Measurements from ENCODE around the gene ZNF561.
"Not testable (repeated sequence)": the region's sequence is repeated elsewhere in the genome, so short reads cannot be mapped to it uniquely, and the experiment has no call there.

Gene ZNF561

DNA sequence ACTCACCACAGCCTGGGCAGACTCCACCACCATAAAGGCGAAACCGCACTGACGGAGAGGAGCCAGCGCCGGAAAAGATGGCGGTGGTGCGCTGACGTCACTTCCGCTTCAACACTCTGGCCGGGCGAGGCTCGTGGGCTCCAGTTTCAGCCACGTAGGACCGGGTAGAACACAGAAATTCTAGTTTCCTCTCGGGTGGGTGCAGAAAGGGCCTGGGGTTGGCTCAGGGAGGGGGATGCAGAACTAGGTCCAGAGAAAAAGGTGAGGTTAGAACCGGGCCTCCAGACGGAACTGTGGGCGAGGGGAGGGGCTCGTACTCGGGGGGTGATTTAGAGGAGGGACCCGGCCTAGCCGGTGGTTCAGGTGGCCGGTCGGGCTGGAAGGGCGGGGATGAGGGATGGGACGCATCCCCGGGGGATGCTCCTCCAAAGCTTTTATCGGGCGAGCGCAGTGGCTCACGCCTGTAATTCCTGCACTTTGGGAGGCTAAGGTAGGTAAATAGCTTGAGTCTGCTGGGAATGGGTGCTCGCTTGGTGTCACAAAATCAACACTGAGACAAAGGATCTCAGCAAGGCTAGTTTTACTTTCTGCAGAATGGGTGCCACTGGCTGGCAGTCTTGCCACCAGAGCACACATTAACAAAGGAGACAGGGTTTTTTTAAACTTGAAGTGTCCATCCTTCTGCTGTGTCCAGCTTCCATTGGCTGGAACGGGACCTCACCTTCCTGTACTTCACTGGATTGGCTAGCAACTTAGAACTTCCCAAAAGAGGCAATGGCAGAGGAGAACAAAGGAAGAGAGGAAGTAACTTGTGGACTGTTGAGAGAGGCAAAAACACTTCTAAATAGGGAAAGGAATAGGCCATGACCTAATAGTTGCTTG, at the start of gene ZNF561:
Gene ZNF561, minus strand, starts transcription at position 77 of the 882 bp plus-strand sequence. CDS start 1,776 bp downstream, outside the sequence.
- DNase-seq = peak; percentile 58 to 70

DNA sequence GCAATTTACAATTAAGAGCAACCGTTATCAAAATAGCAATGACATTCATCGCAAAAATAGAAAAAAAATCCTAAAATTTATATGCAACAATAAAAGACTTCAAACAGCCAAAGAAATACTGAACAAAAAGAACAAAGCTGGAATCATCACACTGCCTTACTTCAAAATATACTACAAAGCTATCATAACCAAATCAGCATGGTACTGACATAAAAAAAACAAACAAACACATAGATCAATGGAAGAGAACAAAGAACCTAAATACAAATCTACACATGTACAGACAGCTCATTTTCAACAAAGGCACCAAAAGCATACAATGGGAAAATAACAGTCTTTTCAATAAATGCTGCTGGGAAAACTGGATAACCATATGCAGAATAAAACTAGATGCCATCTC, 47.5 kb upstream of the ZNF561 start:
- DNase-seq = no peak

DNA sequence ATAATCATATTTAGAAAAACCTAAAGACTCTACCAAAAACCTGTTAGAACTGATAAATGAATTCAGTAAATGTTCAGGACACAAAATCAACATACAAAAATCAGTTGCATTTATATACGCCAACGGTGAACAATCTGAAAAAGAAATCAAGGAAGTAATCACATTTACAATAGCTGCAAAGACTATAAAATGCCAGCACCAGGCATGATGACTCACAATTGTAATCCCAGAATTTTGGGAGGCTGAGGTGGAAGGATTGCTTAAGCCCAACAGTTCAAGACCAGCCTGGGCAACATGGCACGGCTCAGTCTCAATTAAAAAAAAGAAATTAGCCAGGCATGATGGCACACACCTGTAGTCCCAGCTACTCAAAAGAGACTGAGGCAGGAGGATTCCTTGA, 46.9 kb upstream of the ZNF561 start:
- DNase-seq = no peak

DNA sequence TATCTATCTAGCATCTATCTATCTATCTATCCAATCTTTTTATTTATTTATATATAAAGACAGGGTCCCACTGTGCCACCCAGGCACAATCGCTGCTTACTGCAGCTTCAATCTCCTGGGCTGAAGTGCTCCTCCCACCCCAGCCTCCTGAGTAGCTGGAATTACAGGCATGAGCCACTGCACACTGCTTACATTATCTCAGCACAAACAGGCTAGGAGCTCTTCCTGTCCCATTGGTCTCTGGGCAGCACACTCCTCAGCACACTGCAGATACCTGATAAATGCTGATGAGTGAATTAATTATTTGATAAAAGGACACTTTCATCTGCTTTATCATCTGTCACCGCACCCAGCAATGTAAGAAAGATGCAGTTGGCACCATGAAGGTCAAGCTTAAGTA, 37.7 kb upstream of the ZNF561 start:
- no peak for DNase-seq

DNA sequence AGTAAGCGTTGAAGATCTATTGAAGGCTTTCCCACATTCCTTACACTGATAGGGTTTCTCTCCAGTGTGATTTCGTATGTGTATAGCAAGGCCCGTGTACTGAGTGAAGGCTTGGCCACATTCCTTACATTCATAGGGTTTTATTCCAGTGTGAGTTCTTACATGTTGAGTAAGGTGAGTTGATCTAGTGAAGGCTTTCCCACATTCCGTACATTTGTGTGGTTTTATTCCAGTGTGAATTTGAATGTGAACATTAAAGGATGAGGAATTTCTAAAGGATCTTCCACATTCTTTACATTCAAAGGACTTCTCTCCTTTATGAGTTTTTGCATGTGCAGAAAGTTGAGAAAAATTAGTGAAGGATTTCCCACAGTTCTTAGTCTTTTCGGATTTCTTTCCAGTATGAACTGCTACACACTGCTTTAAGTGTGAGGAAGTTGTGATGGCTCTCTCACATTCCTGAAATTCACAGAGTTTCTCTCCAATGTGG, 32.1 kb upstream of the ZNF561 start:
- DNase-seq = not testable (repeated sequence)

DNA sequence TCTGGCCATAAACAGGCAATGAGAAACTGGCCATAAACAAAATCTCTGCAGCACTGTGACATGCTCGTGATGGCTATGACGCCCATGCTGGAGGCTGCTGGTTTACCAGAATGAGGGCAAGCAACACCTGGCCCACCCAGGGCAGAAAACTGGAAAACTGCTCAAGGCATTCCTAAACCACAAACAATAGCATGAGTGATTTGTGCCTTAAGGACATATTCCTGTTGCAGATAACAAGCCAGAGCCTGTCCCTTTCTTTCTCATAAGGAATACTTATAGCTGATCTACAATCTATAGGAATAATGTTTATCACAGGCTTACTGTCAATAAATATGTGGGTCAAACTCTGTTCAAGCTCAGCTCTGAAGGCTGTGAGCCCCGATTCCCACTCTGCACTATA, 30.4 kb upstream of the ZNF561 start:
- not testable (repeated sequence) for DNase-seq

DNA sequence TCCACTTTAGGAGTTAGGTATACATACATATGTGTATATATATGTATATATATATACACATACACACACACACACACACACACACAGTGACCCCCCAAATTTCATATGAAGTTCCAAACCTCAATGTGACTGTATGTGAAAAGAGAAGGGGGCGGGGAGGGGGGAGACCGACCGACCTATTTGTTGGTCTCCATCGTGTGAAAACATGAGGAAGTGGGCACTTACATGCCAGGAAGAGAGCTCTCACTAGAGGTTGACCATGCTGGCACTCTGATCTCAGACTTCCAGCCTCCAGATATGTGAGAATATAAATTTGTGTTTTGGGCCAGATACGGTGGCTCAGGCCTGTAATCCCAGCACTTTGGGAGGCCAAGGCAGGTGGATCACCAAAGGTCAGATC, 29.3 kb upstream of the ZNF561 start:
- no peak for DNase-seq

DNA sequence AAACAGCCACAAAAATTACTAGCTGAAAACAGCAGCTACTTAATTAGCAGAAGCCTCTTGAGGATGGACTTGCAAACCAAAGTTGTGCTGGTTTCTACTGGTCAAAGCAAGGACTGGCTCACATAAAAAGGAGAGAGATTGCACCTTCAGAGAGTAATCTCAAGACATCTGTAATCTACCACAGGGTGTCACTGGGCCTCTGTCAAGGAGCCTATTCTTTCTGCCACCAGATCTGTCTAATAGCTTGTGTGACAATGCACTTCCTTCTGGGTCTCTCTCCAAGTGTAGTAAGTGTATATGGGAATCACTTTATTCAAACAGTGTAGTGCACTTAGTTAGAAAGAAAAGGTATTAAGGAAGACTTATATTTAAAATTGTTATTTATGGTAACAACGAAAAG, 24.4 kb upstream of the ZNF561 start:
- no peak for DNase-seq

DNA sequence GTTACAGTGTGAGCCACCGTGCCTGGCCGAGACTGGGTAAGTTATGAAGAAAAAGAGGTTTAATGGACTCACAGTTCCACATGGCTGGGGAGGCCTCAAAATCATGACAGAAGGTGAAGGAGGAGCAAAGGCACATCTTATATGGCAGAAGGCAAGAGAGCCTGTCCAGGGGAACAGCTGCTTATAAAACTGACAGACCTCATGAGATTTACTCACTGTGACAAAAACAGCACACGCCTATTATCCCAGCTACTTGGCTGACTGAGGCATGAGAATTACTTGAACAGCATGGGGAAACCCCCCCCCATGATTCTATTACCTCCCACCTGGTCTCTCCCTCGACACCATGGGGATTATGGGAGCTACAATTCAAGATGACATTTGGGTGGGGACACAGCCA, 23.4 kb upstream of the ZNF561 start:
- DNase-seq = no peak

DNA sequence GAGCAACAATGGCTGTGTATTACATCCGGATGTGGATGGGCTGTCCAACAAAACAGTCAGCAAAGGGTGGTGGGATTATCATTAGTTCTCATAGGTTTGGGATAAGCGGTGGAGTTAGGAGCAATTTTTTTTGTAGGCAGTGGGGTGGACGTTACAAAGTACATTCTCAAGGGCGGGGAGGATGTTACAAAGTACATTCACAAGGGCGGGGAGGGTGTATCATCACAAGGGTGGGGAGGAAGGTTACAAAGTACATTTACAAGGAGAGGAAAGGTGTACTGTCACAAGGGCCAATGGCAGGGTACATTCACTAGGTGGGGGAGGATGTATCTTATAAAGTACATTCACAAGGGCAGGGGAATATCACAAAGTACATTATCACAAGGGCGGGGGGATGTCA, 20.8 kb upstream of the ZNF561 start:
- DNase-seq = no peak

DNA sequence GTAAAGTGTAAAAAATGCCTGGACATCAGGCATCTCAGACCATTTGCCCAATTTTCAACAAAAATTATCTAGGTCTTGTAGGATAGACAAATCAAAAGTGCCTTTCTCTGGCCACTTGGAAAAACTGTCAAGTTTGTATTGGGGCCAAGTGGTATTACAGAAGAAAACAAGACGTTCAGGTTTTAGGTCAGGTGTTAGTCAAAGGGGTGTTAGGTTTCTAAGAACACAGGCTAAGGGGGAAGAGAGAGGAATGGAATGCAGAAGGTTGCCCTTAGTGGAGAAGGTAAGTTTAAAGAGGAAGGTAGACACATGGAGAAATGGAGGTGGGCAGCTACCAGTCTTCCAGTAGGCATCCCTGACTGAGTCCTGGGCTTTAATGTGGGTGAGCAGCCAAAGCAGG, 19.9 kb upstream of the ZNF561 start:
- DNase-seq = no peak

DNA sequence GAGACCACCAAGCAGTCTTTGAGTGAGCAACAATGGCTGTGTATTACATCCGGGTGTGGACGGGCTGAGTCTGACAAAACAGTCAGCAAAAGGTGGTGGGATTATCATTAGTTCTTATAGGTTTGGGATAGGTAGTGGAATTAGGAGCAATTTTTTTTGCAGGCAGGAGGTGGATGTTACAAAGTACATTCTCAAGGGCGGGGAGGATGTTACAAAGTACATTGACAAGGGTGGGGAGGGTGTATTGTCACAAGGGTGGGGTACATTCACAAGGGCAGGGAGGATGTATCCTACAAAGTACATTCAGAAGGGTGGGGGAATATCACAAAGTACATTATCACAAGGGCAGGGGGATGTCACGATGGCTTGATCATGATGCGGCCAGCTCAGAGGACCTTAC, 15.0 kb upstream of the ZNF561 start:
- no peak for DNase-seq

DNA sequence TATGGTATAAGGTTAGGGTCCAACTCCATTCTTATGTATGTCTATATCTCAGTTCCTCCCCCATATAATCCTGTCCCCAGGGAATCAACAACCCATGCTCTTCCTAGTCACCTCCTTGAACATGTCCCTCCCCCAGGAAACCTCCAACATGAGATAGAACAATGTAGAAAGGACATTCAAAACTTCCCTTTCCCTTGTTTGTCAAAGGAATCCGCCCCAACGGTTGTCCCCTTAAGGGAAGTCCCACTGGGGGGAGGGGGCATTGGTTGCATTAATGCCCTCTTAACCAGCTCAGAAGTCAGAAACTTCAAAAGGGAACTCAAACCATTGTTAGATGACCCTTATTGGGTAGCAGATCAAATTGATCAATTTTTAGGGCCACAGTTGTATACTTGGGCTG, 6.8 kb upstream of the ZNF561 start:
- no peak for DNase-seq

DNA sequence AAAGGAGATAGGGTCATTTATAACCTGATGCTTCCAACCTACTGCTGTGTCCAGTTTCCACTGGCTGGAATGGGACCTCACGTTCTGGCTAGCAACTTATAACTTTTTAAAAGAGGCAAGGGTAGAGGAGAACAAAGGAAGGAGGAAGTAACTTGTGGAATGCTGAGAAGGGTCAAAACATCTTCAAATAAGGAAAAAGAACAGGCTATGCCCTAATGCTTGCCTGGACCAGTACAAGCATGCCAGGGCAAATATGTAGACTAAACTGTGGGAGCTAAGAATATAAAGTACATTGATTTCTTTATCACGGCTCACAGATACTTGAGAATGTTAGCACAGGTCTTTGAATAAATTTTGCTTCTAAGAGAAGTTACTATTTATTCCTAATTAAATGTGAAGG, 1.5 kb upstream of the ZNF561 start:
- no peak for DNase-seq

DNA sequence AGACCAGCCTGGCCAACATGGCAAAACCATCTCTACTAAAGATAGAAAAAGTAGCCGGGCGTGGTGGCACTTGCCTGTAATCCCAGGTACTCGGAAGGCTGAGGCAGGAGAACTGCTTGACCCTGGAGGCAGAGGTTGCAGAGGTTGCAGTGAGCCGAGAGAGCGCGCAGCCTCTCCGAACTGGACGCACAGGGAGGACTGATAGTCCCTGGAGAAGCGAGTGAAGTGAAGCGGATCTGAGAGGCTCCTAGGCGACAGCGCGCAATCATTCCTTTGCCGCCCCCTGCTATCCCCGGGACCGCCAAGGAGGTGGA, 233 bp downstream of the ZNF561 start:
- DNase-seq = no peak

DNA sequence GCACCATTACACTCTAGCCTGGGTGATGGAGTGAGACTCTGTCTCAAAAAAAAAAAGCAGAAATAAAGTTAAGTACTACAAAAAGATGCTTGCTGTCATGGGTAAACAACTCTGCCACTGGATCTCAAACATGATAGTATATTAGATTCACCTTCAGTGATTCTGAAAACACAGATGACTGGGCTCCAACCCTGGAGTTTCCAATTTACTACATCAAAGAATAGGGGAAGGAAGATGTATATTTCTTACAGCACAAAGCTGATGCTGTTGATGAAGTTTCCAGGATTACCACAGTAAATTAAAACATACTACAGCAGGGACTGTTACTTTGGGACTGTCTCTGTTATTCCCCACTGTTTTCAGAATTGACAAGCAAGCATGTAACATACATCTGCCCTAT, 5.2 kb downstream of the ZNF561 start:
- DNase-seq = no peak

DNA sequence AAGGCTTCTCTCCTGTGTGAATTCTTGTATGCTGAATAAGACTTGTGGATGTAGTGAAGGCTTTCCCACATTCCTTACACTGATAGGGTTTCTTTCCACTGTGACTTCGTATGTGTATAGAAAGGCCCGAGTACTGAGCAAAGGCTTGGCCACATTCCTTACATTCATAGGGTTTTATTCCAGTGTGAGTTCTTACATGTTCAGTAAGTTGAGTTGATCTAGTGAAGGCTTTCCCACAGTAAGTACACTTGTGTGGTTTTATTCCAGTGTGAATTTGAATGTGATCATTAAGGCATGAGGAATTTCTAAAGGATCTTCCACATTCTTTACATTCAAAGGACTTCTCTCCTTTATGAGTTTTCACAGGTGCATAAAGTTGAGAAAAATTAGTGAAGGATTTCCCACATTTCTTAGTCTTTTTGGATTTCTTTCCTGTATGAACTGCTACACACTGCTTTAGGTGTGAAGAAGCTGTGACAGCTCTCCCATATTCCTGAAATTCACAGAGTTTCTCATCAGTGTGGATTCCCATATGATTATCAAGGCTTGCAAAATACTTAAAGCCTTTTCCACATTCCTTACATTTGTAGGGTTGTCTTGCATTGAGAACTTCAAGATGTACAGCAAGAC, 10.4 kb downstream of the ZNF561 start:
- DNase-seq = no peak

DNA sequence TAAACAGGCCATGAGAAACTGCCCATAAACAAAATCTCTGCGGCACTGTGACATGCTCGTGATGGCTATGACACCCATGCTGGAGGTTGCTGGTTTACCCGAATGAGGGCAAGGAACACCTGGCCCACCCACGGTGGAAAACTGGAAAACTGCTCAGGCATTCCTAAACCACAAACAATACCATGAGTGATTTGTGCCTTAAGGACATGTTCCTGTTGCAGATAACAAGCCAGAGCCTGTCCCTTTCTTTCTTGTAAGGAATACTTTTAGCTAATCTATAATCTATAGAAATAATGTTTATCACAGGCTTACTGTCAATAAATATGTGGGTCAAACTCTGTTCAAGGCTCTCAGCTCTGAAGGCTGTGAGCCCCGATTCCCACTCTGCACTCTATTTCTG, 12.1 kb downstream of the ZNF561 start:
- no peak for DNase-seq

DNA sequence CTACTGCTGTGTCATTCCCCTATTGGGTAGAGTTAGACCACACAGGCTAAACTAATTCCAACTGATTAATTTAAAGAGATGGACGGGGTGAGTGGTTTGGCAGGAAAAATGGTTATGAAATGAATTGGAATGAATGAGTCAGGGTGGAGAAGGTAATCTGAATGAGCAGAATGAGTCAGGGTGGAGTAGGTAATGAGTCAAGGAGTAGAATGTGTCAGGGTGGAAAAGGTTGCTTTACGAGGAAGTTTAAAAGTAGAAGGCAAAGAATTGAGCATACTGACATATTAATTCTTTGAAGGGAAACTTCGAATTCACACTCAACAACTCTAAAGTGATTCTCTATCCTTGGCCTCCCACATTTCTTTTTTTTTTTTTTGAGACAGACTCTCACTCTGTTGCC, 24.0 kb downstream of the ZNF561 start:
- no peak for DNase-seq

DNA sequence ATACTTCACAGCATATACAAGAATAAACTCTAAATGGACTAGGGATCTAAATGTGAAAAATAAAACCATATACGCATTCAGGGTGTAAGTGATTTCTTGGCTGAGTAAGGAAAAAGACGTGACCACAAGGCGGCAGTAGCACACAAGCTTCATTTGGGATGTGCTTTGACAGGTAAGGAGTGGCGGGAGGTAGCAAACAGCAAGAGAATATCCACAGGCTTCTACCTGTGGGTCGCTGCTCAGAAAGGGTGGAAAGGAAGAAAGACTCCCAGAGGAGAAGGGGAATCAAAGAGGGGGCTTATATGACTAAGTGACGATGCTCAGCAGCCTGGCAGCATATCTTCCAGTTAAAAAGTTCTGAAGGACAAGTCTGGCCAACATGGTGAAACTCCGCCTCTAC, 34.3 kb downstream of the ZNF561 start:
- DNase-seq = peak in 1 of 2 experiments; percentile 45

DNA sequence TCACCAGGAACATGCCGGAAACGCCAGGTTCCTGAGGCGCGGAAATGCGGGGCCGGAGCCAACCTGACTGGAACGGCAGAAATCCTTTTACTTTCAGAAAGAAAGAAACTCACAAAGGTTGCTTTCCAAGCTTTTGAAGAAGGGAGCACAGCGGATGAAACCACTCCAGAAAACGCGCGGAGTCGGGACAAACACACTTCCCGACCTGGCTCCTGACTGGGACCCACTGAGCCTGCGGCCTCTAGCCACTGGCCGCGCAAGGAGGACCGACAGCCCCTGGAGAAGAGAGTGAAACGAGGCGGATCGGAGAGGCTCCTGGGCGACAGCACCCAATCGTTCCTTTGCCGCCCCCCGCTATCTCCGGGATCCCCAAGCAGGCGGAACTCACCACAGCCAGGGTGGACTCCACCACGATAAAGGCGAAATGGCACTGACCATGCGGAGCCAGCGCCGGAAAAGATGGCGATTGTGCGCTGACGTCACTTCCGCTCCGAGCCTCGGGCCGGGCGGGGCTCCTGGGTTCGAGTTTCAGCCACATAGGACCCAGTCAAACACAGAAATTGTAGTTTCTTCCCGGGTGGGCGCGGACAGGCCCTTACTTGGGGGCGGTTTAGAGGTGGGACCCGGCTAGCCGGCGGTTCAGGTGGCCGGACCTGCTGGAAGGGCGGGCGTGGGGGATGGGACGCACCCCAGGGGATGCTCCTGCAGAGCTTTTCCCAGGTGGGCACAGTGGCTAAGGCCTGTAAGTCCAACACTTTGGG, 36.8 kb downstream of the ZNF561 start, which contains the start of gene ZNF121:
Gene ZNF121, minus strand, starts transcription at position 432 of the 761 bp plus-strand sequence. CDS start 16,407 bp downstream, outside the sequence.
- peak; percentile 58 to 75 for DNase-seq

DNA sequence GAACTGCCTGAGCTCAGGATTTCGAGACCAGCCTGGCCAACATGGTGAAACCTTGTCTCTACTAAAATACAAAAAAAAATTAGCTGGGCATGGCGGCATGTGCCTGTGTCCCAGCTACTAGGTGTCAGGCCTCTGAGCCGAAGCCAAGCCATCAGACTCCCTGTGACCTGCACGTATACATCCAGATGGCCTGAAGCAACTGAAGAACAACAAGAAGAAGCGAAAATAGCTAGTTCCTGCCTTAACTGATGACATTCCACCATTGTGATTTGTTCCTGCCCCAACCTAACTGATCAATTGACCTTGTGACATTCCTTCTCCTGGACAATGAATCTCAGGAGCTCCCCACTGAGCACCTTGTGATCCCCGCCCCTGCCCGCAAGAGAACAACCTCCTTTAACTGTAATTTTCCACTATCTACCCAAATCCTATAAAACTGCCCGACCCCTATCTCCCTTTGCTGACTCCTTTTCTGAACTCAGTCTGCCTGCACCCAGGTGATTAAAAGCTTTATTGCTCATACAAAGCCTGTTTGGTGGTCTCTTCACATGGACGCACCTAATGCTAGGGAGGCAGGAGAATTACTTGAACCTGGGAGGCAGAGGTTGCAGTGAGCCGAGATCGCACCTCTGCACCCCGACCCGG, 38.8 kb downstream of the ZNF561 start:
- DNase-seq = not testable (repeated sequence)

DNA sequence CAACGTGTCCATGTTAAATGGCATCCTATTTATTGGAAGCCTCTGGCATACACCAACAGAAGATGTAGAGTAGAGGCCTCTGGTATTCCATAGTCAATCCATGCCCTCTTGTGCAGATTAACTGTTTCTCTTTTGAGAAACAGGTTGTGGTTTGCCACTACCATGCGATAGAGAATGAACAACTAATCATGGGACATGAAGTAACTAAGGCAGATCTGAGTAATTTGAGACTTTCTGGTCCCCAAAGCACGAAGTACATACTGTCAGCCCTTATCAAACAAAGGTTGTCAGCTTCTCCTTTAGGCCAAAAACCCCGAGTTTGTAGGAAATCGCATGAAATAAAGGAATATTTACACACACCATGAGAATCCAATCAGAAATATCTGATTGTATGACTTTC, 40.3 kb downstream of the ZNF561 start:
- no peak for DNase-seq

All from NCI-H1930 (cell line).